OCI-LY7 (cell line): ENCODE data around the gene MAN2B1. TPM values are rescaled to one million over a fixed set of nuclear protein-coding genes. Genes with fewer than 3 reads are reported as not detected.

Experiments
- BruUV-seq: library from RNA; stranded (reverse); fragments of 400-500 nt; replicated peaks from 2 replicates; lab custom pipeline; 2021; lab: Mats Ljungman, UMichigan
- CTCF ChIA-PET: fragments of 300-600 bp; sonication (Branson Sonifier 250); formaldehyde crosslinking; loops from one replicate; lab custom pipeline; 2022; ENCODE audit warnings: antibody characterized with exemption; ENCODE audit not compliant: unreplicated experiment; lab: Charles Lee
- POLR2A ChIA-PET: fragments of 300-600 bp; sonication (Branson Sonifier 250); formaldehyde crosslinking; loops from one replicate; lab custom pipeline; 2022; ENCODE audit warnings: antibody characterized with exemption; lab: Charles Lee
- DNase-seq: peaks from one replicate; pipeline ENCODE4 v3.0.0-alpha.2; 2015; ENCODE audit warnings: low spot score
- H2AFZ ChIP-seq: fragments of 200-600 bp; sonication (generic), shearing (Covaris generic); 2 replicates; pipeline ENCODE4 v1.6.1; 2014; ENCODE audit warnings: mild to moderate bottlenecking, antibody characterized with exemption, low read length, moderate library complexity
- H3K27ac ChIP-seq: fragments of 200-600 bp; sonication (generic); 2 replicates; pipeline ENCODE4 v1.5.1; 2014; ENCODE audit warnings: mixed run types, low read depth, mild to moderate bottlenecking, moderate library complexity, low read length, inconsistent platforms; ENCODE audit not compliant: poor library complexity, severe bottlenecking
- H3K36me3 ChIP-seq: fragments of 200-600 bp; sonication (generic); 2 replicates; pipeline ENCODE4 v1.6.1; 2014; ENCODE audit warnings: mild to moderate bottlenecking, antibody characterized with exemption, low read length, moderate library complexity, mixed read lengths; ENCODE audit not compliant: insufficient read depth
- H3K4me1 ChIP-seq: fragments of 200-600 bp; sonication (generic); 2 replicates; pipeline ENCODE4 v1.5.1; 2014; ENCODE audit warnings: mild to moderate bottlenecking, low read length; ENCODE audit not compliant: insufficient read depth, poor library complexity, severe bottlenecking
- H3K4me2 ChIP-seq: fragments of 200-600 bp; sonication (generic); 2 replicates; pipeline ENCODE4 v1.6.1; 2014; ENCODE audit warnings: mild to moderate bottlenecking, low read length
- H3K4me3 ChIP-seq: fragments of 200-600 bp; sonication (generic); 2 replicates; pipeline ENCODE4 v1.5.1; 2014; ENCODE audit warnings: mild to moderate bottlenecking, low read depth, low read length; ENCODE audit not compliant: poor library complexity, severe bottlenecking
- H3K79me2 ChIP-seq: fragments of 200-600 bp; sonication (generic); 2 replicates; pipeline ENCODE4 v1.6.1; 2016; ENCODE audit warnings: low read depth, mild to moderate bottlenecking, low read length, moderate library complexity, mixed read lengths; ENCODE audit not compliant: insufficient read depth
- H3K9me2 ChIP-seq: fragments of 200-600 bp; sonication (generic); 2 replicates; pipeline ENCODE4 v1.6.1; 2016; ENCODE audit warnings: mild to moderate bottlenecking, low read length, mixed read lengths; ENCODE audit not compliant: insufficient read depth
- H3K9me3 ChIP-seq: fragments of 200-600 bp; sonication (generic); 2 replicates; pipeline ENCODE4 v1.6.1; 2014; ENCODE audit warnings: mild to moderate bottlenecking, mixed run types, low read length, mixed read lengths
- H4K20me1 ChIP-seq: fragments of 200-600 bp; sonication (generic); 2 replicates; pipeline ENCODE4 v1.6.1; 2014; ENCODE audit warnings: mild to moderate bottlenecking, antibody characterized with exemption, low read length, moderate library complexity, mixed read lengths; ENCODE audit not compliant: insufficient read depth
- CTCF ChIP-seq: fragments of 200-600 bp; sonication (generic); conservative IDR thresholded peaks from 2 replicates; pipeline ENCODE4 v1.5.1; 2014; ENCODE audit warnings: mild to moderate bottlenecking, antibody characterized with exemption, low read length, moderate library complexity, mixed read lengths
- EZH2phosphoT487 ChIP-seq: fragments of 200-600 bp; sonication (generic); IDR thresholded peaks from 2 replicates; pipeline ENCODE4 v1.6.1; 2018; ENCODE audit warnings: low read depth, borderline replicate concordance, mild to moderate bottlenecking, mixed run types, antibody characterized with exemption, low read length, moderate library complexity, mixed read lengths
- intact Hi-C: fragments of 100-400 bp; cut with micrococcal nuclease; formaldehyde crosslinking; loops from one replicate; pipeline ENCODE4 v1.10.0; 2022; ENCODE audit not compliant: unreplicated experiment
- total RNA-seq, 2 experiments: library from RNA; depleted of rRNA in 1 of 2; stranded (reverse); fragments of >200 nt in 1 of 2; shearing (Covaris generic) in 1 of 2; gene quantifications; 2 replicates each; pipeline ENCODE4 v1.2.3, GENCODE V29; 2014 to 2022

MAN2B1 gene
- total RNA-seq, 2 experiments from 2014 or later = 29.1 to 88.7 TPM

- ChIA-PET POLR2A (interaction anchor here (0.6 kb wide), 1 partner anchor 199 kb away, joined by 3 read pairs; no protein-coding TSS in a partner anchor), CTCF (no interaction called here)
- intact Hi-C loops = no loop called here
- H4K20me1 ChIP-seq = no peaks in the 10 kb centered on the region
- TF ChIP-seq EZH2phosphoT487 = no peak
- no peak for TF ChIP-seq CTCF
- H3K4me3 ChIP-seq = peak overlapping the region; percentile 87
- H3K79me2 ChIP-seq = no peaks in the 10 kb centered on the region
- no peak overlapping the region for H3K27ac ChIP-seq
- BruUV-seq = no TSS peak
- no peak for DNase-seq
- no peaks in the 10 kb centered on the region for H3K9me3 ChIP-seq
- peak overlapping the region; percentile 88 for H3K4me2 ChIP-seq
- peaks cover 32% of the 10 kb centered on the region for H3K36me3 ChIP-seq
- no peaks in the 10 kb centered on the region for H3K9me2 ChIP-seq
- peaks cover 13% of the 10 kb centered on the region for H3K4me1 ChIP-seq
- H2AFZ ChIP-seq = no peak overlapping the region
Measured at GRCh38 chr19:12695514-12695913, 29.0 kb upstream of the MAN2B1 start.

- no peak overlapping the region for H3K4me3 ChIP-seq
- H2AFZ ChIP-seq = no peak overlapping the region
- H4K20me1 ChIP-seq = no peaks in the 10 kb centered on the region
- ChIA-PET POLR2A (no interaction called here), CTCF (no interaction called here)
- peaks cover 29% of the 10 kb centered on the region for H3K36me3 ChIP-seq
- peak overlapping the region; percentile 88 for H3K4me2 ChIP-seq
- H3K9me3 ChIP-seq = no peaks in the 10 kb centered on the region
- no peak for TF ChIP-seq EZH2phosphoT487
- TF ChIP-seq CTCF = no peak
- H3K9me2 ChIP-seq = no peaks in the 10 kb centered on the region
- H3K4me1 ChIP-seq = peaks cover 13% of the 10 kb centered on the region
- intact Hi-C loops = no loop called here
- no peak for DNase-seq
- no peak overlapping the region for H3K27ac ChIP-seq
- BruUV-seq = no TSS peak
- no peaks in the 10 kb centered on the region for H3K79me2 ChIP-seq
Measured at GRCh38 chr19:12695096-12695495, 28.6 kb upstream of the MAN2B1 start.

GRCh38 chr19:12694641-12695040, 28.1 kb upstream of the MAN2B1 start:
- H3K4me3 ChIP-seq = no peak overlapping the region
- H3K9me3 ChIP-seq = no peaks in the 10 kb centered on the region
- H3K9me2 ChIP-seq = no peaks in the 10 kb centered on the region
- CTCF ChIA-PET = interaction anchor here (0.6 kb wide), 1 partner anchor 99 kb away, joined by 9 read pairs; no protein-coding TSS in a partner anchor
- TF ChIP-seq CTCF (no peak), EZH2phosphoT487 (no peak)
- no TSS peak for BruUV-seq
- DNase-seq = no peak
- POLR2A ChIA-PET = no interaction called here
- H2AFZ ChIP-seq = no peak overlapping the region
- no peaks in the 10 kb centered on the region for H4K20me1 ChIP-seq
- H3K36me3 ChIP-seq = peaks cover 25% of the 10 kb centered on the region
- no peaks in the 10 kb centered on the region for H3K79me2 ChIP-seq
- intact Hi-C loops = no loop called here
- no peak overlapping the region for H3K27ac ChIP-seq
- 0 out of 2 replicates have a peak overlapping the region, but pooled peaks have one; percentile 88 for H3K4me2 ChIP-seq
- peaks cover 13% of the 10 kb centered on the region for H3K4me1 ChIP-seq
